ENCODE measurements around the gene MAP3K7CL. TPM values are rescaled to one million over a fixed set of nuclear protein-coding genes. Genes with fewer than 3 reads are reported as not detected.

The MAP3K7CL gene
- total RNA-seq, 1 donor from 2014 or later, result 3.0 TPM

- no peak for TF ChIP-seq CTCF (IDR thresholded peaks at IDR 0.05; ENCODE audit: insufficient read depth, low read length, poor library complexity, severe bottlenecking)
- H3K27me3 ChIP-seq (ENCODE audit: control insufficient read depth, insufficient read depth, low read length), result no peaks in the 10 kb centered on the region
- no peaks in the 10 kb centered on the region for H3K36me3 ChIP-seq (ENCODE audit: control insufficient read depth, insufficient read depth, low read length)
- DNase-seq (ENCODE audit: low read depth), result no peak
- H3K4me3 ChIP-seq (ENCODE audit: low read depth, low read length), result no peak overlapping the region
Measured at GRCh38 chr21:29135481-29135880, 5.0 kb downstream of the MAP3K7CL start.

GRCh38 chr21:29136033-29136432 is 5.6 kb downstream of the MAP3K7CL start:
- no peak for TF ChIP-seq CTCF (IDR thresholded peaks at IDR 0.05; ENCODE audit: insufficient read depth, low read length, poor library complexity, severe bottlenecking)
- H3K4me3 ChIP-seq (ENCODE audit: low read depth, low read length), result no peak overlapping the region
- no peak for DNase-seq (ENCODE audit: low read depth)
- H3K36me3 ChIP-seq (ENCODE audit: control insufficient read depth, insufficient read depth, low read length), result no peaks in the 10 kb centered on the region
- H3K27me3 ChIP-seq (ENCODE audit: control insufficient read depth, insufficient read depth, low read length), result no peaks in the 10 kb centered on the region

GRCh38 chr21:29144736-29145353 is 14.4 kb downstream of the MAP3K7CL start:
- no peak for DNase-seq (ENCODE audit: low read depth)
- Histone ChIP-seq H3K4me3 (ENCODE audit: low read depth, low read length) (no peak overlapping the region), H3K36me3 (ENCODE audit: control insufficient read depth, insufficient read depth, low read length) (no peaks in the 10 kb centered on the region), H3K27me3 (ENCODE audit: control insufficient read depth, insufficient read depth, low read length) (no peaks in the 10 kb centered on the region)
- TF ChIP-seq CTCF (IDR thresholded peaks at IDR 0.05; ENCODE audit: insufficient read depth, low read length, poor library complexity, severe bottlenecking), result no peak

- peak; percentile 70 for DNase-seq (ENCODE audit: low read depth)
- H3K36me3 ChIP-seq (ENCODE audit: control insufficient read depth, insufficient read depth, low read length), result no peaks in the 10 kb centered on the region
- no peak overlapping the region for H3K4me3 ChIP-seq (ENCODE audit: low read depth, low read length)
- TF ChIP-seq CTCF (IDR thresholded peaks at IDR 0.05; ENCODE audit: insufficient read depth, low read length, poor library complexity, severe bottlenecking), result no peak
- H3K27me3 ChIP-seq (ENCODE audit: control insufficient read depth, insufficient read depth, low read length), result no peaks in the 10 kb centered on the region
Measured at GRCh38 chr21:29145354-29145782, 14.9 kb downstream of the MAP3K7CL start.

DNA sequence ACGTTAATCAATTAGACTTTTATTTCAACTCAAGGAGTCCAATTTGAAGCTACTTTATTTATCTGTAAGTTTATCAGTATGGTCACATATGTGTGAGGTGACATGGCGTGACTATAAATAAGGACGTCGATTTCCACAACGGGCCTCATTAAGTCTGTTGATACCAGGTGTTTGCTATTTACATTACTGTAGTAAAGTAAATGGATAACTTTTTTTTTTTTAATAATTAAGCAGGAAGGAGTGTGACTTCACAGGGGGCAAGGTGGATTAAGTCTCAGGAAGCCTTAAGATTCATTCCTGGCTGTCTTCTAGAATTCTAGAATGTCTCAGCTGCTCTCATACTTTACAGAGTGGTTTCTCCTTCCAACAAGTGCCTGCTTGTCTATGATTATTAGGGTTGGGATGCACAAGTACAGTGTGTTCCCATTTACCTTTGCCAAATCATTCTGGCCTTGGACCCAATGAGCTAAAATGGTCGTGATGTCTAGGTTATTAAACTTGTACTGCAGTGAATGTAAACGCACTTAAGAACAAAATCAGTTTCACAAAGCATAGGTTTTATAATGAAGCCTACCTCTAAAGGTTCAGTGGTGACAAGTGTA is 15.5 kb downstream of the MAP3K7CL start:
- Histone ChIP-seq H3K4me3 (ENCODE audit: low read depth, low read length) (no peak overlapping the region), H3K36me3 (ENCODE audit: control insufficient read depth, insufficient read depth, low read length) (no peaks in the 10 kb centered on the region), H3K27me3 (ENCODE audit: control insufficient read depth, insufficient read depth, low read length) (no peaks in the 10 kb centered on the region)
- DNase-seq (ENCODE audit: low read depth), result no peak
- no peak for TF ChIP-seq CTCF (IDR thresholded peaks at IDR 0.05; ENCODE audit: insufficient read depth, low read length, poor library complexity, severe bottlenecking)

DNA sequence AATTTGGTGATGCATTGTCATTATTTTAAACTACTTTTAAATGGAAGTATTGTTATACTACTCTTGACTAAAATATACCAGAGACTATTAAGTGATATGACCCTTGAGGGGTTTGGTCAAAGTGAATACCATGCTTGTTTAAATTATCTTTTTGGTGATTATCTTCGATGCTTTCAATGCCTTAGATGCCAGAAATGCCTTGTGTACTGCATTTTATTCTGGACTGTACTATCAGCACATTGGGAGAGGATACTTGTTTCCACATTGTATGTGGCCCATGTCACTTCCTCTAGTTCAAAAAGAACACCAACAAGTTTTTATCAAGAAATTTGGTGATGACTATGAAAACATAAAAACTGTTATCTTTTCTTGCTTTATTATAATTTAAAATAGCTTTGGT is 16.3 kb downstream of the MAP3K7CL start:
- no peak for TF ChIP-seq CTCF (IDR thresholded peaks at IDR 0.05; ENCODE audit: insufficient read depth, low read length, poor library complexity, severe bottlenecking)
- no peak overlapping the region for H3K4me3 ChIP-seq (ENCODE audit: low read depth, low read length)
- no peaks in the 10 kb centered on the region for H3K27me3 ChIP-seq (ENCODE audit: control insufficient read depth, insufficient read depth, low read length)

More for the DNA sequence above, 16.3 kb downstream of the MAP3K7CL start:
- H3K36me3 ChIP-seq (ENCODE audit: control insufficient read depth, insufficient read depth, low read length), result no peaks in the 10 kb centered on the region
- no peak for DNase-seq (ENCODE audit: low read depth)

Measured in kidney epithelial cell (primary cell).